Tongue (tissue), 2 donors: Measurements from ENCODE around the gene MAP4K4. TPM values are rescaled to one million over a fixed set of nuclear protein-coding genes. Genes with fewer than 3 reads are reported as not detected.

ENCODE experiments used
- DNase-seq: peaks from one replicate; pipeline ENCODE4 v3.0.0-alpha.2; 2015
- total RNA-seq: library from RNA; depleted of rRNA; stranded (reverse); fragments of >200 nt; gene quantifications from one replicate; pipeline ENCODE4 v1.2.3, GENCODE V29; 2014

MAP4K4 gene
- total RNA-seq, 1 donor from 2014 or later = 111 TPM

DNA sequence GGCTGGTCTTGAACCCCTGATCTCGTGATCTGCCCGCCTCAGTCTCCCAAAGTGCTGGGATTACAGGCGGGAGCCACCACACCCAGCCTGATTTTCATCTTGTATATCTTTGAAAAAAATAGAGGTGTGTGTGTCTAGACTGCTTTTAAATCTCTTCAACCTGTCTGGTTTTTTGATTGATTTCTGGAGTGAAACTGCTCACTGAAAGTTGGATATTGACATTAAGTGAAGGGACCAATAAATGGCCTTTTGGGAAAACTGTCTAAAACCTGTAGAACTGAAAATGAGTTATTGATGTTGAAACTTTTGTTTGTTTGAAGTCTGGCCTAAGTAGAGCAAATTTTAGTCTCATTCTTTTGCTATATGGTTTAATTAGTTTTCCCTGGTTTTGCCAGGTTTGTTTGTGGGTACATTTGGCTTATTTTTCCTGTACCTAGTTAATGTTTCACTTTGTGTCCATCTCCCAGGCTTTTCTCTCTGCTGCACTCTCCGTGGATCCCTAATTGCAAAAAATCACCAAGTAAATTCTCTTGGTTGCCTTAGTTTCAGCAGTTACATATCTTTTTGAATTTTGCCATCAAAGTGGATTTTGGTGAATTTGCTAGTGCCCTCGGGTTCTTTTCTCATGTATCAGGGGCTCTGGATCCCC is 144.3 kb downstream of the MAP4K4 start:
- DNase-seq = no peak

DNA sequence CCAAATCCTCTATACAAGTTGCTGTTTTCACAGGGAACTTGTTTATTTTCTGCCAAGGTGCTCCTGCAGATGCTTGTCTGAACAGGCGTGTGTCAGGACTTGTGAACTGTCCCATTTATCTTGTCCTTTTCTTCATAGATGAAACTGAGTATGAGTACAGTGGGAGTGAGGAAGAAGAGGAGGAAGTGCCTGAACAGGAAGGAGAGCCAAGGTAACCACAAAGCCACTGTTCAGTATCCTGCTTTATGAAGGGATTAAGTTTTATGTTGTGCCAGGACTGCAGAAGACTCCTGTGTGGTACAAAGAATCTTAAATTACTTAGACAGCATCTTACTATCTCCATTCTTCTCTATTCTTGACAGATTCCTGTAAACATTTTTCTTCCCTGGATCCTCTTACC is 145.0 kb downstream of the MAP4K4 start:
- no peak for DNase-seq

DNA sequence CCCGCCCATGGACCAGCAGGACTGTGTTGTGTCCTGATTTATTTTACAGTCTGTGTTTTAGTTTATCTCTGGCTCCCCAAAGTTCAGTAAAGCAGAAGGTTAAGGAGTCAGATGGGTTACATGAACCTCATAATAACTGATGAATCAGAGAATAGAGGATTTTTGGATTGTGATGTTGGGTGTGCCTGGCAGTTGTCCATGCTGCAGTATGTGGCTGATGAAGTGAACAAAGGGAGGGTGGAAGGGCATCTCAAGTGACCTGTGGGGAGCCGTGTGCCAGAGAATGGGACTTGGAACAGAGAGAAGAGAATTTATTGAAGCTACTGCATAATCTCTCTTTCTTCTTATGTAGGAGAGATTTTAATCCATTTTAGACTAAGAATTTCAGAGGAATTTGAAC is 145.5 kb downstream of the MAP4K4 start:
- peak; percentile 27 for DNase-seq

DNA sequence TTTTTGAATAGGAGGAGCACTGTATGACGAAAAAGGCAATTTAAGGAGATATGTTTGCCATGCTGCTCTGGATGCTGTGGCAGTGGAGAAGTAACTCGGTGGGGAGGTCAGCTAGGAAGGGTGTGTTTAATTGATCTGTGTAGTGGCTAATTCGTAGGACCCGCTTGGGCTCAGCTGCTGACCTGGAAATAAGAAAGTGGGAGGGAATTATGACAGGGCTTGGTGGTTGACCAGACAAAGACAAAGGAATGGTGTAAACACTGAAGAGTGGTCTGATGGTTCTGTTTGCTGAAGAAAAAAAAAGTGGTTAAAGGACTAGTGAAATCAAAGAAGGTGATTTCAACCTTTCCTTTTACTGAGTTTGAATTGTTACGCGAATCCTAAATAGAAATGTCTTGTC is 146.0 kb downstream of the MAP4K4 start:
- no peak for DNase-seq

DNA sequence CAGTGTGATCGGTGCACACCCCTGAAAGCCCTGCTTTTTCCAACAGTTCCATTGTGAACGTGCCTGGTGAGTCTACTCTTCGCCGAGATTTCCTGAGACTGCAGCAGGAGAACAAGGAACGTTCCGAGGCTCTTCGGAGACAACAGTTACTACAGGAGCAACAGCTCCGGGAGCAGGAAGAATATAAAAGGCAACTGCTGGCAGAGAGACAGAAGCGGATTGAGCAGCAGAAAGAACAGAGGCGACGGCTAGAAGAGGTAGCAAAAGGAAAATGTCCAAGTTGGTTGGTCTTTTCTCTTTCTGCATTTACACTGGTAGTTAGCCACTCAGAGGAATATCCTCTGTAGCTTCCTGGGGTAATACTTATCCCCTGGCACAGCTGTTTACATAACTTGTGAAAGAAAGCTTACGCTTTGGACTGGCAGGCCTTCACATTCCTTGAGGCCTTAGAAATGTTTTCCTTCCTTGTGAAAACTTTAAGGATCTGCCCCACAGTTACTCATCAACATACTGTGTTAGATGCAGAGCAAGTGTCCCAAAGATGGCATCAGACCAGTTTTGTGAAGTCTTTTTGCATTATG is 146.6 kb downstream of the MAP4K4 start:
- no peak for DNase-seq

DNA sequence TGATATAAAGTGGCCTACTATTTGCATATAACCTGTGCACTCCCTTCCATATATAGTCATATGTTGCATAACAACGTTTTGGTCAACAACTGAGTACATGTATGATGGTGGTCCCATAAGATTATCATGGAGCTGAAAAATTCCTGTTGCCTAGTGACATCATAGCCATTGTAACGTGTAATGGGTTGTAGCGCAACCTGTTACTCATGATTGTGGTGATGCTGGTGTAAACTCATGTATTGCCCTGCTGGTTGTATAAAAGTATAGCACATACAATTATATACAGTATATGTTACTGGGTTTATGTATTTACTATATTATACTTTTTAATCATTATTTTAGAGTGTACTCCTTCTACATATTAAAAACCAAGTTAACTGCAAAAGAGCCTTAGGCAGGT is 149.5 kb downstream of the MAP4K4 start:
- no peak for DNase-seq

DNA sequence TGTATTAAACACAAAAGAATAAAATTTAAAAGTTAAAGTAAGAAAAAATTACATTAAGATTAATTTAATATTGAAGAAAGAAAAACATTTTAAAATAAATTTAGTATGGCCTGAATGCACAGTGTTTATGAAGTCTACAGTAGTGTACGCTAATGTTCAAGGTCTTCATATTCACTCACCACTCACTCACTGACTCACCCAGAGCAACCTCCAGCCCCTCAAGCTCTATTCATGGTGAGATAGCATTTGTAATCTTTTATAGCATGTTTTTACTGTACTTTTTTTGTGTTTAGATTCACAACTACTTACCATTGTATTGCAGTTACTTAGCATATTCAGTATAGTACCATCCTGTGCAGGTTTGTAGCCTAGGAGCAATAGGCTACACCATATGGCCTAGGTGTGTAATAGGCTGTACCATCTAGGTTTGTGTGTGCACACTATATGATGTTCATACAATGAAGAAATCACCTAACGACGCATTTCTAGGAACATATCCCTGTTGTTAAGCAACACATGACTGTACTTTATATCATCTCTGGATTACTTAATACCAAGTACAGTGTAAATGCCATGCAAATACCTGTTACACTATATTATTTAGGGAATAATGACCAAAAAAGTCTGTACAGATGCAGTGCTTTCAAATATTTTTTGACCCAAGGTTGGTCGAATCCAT is 150.3 kb downstream of the MAP4K4 start:
- no peak for DNase-seq

DNA sequence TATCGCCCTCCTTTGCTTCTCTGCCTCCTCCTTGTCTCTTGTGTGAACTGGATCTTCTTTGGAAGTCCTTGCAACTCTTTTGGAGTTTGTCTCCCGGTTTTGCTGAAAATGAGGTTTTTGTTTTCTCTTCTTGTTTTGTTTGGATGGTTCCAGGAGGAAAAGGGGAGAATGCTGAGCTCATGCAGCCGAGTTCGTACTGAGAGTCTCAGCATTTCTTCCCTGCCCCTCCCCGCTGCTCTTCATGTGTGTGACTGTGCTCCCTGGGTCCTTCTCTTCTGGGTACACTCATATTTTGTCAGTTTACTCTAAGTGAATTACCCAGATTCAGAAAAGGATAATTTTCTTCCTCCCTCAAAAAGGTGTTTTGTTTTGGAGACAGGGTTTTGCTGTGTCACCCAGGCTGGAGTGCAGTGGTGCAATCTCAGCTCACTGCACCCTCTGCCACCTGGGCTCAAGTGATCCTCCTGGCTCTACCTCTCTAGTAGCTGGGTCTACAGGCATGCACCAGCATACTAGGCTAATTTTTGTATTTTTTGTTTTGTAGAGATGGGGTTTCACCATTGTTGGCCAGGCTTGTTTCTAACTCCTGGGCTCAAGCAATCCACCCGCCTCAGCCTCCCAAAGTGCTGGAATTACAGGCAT is 151.4 kb downstream of the MAP4K4 start:
- DNase-seq = no peak

DNA sequence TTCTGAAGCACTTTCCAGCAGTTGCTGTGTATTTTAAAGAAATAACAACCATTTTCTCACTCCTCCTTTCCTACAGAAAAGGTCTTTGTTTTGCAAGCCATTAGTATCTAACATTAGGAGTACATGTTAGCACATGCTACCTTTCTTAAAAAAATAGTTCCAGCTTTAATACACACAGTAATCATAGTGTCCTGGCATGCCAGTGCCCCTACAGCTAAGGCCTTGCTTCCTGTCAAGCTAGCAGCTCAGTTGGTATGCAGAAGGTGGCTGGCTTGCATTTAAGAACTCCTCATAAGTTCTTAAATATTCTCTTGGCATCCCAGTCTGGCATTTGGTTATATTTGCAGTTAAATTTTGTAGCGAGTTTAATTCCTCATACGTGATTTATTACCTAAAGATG is 152.9 kb downstream of the MAP4K4 start:
- no peak for DNase-seq

DNA sequence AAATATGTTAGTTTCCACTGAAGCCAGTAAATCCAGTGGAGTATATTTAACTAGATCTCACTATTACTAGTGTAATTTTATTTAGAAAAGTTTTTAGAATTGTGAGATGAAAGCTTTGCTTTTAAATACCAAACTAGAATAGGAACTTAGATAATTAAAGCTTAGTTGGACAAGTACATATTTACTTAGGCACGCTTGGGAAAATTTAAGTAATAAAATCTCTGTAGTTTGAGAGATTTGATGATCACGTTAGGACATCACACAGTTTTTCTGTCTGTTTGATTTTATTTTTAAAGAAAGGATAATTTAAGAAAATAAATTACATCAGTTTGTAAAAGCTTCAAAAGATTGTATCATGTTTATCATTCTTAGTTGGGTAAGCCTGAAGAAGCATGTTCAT is 153.5 kb downstream of the MAP4K4 start:
- DNase-seq = no peak

DNA sequence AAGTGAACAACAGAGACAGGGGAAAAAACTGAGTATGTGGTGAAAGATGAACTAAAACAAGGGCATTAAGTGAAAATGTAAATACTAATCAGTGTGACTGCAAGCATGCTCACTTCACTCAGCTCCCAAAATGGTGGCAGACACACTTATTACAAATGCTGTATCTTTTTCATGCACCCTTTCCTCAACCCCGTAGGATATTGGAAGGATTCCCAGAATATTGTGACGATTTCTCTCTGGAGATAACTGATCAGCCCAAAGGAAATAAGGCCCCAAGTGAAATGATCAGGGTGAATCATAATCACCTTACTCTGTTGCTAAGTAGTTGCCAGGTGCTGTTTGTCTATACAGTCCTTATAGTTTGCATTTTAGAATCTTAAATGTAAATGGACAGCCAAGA is 155.3 kb downstream of the MAP4K4 start:
- DNase-seq = no peak

DNA sequence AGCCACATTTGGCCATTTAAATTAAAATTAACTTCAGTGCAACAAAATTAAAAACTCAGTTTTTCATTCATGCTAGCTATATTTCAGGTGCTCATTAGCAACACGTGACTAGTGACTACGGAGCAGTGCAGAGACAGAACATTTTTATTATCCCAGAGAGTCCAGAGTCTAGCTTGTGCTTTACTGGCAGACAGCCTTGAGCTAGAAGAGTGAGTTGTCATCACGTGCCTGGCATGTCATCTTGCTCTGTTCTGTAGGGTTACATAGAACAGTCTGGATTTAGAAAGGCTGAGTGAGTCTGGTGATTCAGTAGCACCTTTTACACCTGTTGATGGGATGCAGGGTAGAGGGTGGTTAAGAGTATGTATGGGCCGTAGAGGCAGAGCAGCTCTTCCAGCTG is 157.4 kb downstream of the MAP4K4 start:
- DNase-seq = no peak

DNA sequence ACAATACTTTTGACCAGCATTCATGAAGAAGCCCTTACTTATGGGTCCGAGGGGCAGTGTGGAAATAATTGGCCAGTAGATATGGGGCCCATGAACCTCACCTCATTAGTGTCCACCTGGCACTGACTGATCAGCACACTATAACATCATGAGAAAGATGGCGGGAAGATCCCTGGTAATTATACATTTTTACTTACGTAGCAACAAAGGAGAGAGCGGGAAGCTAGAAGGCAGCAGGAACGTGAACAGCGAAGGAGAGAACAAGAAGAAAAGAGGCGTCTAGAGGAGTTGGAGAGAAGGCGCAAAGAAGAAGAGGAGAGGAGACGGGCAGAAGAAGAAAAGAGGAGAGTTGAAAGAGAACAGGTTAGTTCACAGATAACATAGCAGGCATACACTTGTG is 158.3 kb downstream of the MAP4K4 start:
- no peak for DNase-seq

DNA sequence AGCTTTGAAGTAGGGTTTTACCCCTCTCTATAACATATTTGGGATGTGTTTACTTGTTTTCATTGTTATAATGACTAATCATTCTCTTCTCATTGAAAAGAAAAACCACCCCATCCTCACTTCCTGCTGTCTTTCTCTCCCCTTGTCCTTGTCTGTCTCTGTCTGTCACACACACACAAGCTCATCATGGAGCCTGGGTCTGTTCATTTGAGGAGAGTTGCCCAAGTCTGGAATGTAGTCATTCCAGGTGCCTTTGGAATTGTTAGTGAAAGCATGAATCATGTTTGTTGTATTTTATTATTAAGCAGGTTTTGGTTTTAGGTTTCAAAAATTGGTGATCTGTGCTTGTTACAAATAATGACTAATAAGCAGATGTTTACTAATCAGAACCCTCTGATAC is 160.7 kb downstream of the MAP4K4 start:
- DNase-seq = no peak

DNA sequence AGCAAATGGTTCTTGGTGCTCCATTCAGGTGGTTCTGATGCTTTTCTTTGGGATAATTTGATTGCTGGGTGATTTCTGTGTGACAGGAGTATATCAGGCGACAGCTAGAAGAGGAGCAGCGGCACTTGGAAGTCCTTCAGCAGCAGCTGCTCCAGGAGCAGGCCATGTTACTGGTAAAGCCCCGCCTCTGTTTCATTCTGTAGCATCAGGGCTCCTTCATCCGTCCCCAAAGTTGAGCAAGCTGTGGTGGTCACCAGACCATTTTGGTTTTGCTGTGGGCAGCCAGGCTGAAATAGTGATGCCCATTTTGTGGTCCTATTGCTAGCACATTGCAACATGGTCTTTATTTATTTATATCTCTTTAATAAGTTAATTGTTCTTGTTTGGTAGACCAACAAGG is 161.4 kb downstream of the MAP4K4 start:
- peak; percentile 29 for DNase-seq

DNA sequence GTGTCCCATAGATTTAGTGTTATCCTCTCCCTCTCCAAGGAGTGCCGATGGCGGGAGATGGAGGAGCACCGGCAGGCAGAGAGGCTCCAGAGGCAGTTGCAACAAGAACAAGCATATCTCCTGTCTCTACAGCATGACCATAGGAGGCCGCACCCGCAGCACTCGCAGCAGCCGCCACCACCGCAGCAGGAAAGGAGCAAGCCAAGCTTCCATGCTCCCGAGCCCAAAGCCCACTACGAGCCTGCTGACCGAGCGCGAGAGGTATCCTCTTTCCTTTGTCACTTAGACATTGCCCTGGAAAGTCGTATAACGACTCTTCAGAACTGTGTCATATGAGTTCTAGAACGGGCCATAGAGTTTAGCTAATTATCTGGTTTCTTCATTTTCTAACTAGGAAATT is 162.1 kb downstream of the MAP4K4 start:
- DNase-seq = no peak

DNA sequence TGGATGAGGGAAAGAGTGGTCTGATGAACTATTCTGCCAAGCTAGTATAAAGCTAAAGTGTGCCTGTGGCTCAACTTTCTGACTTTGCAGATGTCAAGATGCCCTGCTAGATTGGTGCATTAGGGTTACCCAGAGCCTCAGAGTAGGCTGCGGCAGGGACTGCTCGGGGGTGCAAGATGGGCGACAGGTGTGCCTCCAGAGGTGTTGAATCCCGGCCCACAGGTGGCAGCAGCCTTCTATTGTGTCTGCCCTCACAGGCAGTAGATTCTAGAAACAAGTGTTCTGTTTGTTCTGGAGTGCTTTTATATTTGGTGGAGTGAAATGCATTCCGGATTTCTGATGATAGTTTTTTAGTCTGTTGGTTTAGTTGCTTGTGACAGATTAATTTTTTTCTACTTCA is 162.7 kb downstream of the MAP4K4 start:
- no peak for DNase-seq

DNA sequence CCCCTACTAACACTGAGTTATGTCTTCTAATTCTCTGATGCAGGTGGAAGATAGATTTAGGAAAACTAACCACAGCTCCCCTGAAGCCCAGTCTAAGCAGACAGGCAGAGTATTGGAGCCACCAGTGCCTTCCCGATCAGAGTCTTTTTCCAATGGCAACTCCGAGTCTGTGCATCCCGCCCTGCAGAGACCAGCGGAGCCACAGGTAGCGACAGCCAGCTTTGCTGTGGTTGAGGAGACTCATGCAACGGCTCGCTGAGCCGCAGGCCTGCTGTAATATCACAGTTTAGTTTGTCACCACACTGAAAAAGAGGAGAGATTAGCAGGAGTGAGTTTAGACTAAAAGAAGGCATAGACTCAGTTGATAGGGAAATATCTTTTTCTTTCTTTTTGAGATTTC is 163.3 kb downstream of the MAP4K4 start:
- no peak for DNase-seq

DNA sequence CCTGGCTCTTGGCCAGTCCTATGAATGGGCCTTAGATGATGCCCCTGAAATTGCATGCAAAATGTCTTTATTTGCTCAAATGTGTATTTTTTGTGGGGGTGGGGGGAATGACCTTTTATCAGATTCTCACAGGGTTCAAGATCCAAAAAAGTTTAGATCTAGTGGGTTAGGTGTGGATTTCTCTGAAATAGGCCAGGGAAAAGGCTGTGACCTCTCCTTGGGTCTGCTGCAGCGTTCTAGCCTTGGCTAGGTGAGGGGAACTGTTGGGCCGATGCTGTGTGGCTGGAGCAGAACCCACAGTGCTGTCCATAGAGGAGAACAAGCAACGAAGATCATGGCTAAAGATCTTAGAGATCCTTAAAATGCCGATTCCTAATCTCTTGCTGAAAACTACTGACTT is 163.9 kb downstream of the MAP4K4 start:
- no peak for DNase-seq

DNA sequence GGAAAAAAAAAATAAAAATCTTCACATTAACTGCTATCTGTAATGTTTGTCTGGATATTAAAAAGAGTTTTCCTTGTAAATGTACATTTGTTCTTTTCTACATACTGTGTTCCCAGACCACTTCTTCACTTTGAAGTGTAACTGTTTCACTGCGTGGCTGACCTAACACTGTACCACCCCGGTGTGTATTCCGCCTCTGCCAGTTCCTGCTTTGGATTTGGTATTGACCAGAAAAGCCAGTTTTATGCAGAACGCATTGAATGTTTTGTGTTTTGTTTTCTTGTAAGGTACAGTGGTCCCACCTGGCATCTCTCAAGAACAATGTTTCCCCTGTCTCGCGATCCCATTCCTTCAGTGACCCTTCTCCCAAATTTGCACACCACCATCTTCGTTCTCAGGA is 166.0 kb downstream of the MAP4K4 start:
- DNase-seq = no peak

DNA sequence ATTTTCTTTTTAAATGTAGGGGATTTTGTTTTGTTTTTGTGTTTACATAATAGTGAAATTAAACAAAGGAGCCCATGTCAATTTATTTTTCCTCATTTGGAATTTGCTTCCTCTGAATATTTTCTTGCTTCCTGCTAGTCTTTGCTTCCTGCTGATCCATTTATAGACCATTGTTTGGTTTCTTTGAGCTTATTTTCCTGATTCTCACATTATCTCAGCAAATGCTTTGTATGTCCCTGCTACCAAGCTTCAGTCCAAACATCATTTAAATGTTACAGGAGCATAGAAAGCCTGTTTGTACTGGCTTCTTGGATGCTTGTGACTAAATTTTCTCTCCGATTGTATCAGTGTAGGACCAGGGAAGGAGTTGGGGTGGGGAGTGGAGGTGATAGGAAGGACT is 166.9 kb downstream of the MAP4K4 start:
- no peak for DNase-seq

DNA sequence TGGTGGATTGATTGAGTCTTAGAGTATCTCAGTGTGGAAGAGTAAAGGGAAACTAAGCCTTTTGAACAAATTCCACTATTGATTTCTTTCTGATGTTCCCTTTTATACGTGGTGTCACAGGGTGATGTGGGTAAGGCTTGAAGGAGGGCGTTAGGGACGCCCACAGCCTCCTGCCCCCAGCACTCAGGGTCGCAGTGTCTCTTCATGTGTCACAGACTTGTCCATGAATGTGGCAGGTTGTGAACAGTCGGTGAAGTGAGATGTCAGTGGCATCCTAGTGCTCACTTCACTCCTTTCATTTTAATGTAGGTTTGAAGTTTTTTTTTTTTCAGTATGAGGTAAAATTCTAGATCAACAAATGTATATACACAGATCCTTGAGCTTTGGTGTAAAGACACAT is 171.0 kb downstream of the MAP4K4 start:
- DNase-seq = no peak

DNA sequence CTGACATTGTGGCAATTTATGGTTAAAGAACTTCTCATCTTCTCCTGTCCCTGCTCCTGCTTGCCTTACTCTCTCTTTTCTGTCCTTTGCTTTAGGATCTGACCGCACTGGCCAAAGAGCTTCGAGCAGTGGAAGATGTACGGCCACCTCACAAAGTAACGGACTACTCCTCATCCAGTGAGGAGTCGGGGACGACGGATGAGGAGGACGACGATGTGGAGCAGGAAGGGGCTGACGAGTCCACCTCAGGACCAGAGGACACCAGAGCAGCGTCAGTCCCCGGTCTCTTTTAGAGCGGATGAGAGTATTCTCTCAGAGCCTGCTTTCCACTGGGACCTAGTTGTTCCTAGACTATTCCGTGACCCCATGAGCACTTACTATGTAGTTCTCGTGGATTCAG is 172.0 kb downstream of the MAP4K4 start:
- DNase-seq = no peak

DNA sequence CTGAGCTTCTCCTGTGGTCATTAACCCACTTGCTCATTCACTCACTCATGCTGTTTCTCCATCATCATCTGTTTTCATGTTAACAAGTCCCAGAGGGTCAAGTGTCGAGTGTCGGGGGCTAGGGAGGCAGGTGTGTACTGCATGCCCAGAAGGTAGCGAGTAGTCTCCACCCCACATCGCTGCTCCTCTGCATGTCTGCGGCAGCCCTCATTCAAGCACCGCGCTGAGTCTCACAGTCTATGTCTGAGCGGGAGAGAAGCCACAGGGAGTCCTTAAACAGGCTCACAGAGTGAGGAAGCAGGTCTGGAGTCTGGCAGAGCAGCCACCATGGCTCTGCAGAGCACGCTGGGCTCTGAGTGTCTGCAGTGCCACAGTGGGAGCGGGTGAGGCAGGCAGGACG is 172.9 kb downstream of the MAP4K4 start:
- no peak for DNase-seq
